HG02885 (cell line): ENCODE results near the gene FN1.

Experiments
- ATAC-seq: cut with Tn5 transposase; IDR thresholded peaks from one replicate; pipeline ENCODE4 v1.9.1; 2021; ENCODE audit warnings: mild to moderate bottlenecking; ENCODE audit not compliant: unreplicated experiment, poor library complexity

The FN1 gene

DNA sequence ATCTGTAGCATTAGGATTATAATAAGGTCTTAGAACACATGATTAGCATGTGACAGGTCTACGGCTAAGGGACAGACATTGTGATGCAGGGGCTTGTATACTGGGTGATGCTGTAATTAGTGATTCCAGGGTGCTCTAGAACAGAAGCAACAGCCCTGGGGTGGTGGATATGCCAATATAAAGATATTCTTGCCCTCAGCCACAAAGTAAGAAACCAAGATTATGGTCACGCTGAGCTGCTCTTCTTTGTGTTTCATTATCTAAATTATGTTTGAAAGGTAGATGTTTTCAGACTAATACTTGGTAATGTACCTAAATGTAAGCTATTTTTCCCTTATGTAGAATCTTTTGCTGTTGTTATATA is 45.3 kb downstream of the FN1 start:
- ATAC-seq = no peak

DNA sequence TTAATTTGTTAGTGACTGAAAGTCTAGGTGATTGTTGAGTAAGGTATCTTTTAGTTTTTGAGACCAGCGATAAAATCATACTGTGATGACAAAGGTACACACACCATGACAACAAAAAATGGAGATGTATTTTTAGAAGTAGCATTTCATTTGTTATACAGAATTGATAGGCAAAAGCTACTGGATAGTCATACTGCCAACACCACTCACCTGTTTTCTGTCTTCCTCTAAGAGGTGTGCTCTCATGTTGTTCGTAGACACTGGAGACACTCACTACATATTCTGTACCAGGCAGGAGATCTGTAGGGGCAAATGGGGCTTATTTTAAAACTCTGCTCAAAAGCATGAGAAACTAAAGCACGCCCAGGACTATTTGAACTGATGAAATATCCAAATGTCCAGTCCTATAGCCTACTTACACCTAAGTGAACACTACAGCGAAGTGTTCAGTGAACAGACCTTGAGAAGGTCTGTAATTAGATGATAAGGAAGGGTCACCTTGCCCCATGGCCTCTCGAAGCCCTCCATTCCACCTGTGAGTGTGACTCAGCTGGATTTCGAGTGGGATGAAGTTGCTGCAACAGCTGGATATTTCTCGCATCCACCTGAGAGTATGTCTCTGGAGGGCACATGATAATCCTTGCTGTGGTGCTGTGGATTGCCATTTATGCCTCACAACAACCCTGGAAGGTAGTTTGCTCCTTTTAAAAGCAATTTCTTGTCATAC is 47.7 kb downstream of the FN1 start:
- no peak for ATAC-seq

DNA sequence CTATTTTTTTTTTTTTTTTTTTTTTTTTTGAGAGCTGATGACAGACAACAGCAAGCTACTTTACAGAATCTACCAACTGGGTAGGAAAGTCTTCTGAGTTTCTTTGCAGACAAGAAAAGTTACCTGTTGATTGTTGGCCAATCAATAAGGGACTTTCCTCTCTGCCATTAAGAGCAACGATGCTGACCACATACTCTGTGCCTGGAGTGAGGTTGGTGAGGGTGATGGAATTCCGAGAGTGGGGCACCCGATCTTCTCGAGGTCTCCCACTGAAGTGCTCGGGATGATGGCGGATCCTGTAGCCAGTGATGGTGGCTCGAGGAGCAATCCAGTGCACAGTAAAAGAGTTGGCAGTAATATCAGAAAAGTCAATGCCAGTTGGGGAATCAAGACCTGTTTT is 49.3 kb downstream of the FN1 start:
- ATAC-seq = no peak

DNA sequence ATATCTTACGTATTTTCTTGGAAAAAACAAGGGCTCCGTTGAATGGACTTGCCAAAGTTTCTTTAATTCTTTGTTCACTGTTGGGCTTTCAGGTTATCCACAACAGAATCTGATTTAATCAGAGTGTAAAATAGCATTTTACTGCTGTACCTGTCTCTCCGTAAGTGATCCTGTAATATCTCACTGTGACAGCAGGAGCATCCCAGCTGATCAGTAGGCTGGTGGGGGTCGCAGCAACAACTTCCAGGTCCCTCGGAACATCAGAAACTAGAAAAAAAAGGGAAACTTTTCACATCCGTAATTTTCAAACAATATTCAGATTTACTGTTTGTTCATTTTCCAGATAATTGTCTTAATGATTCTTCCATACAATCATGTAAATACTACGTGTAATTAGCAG is 51.2 kb downstream of the FN1 start:
- ATAC-seq = no peak

DNA sequence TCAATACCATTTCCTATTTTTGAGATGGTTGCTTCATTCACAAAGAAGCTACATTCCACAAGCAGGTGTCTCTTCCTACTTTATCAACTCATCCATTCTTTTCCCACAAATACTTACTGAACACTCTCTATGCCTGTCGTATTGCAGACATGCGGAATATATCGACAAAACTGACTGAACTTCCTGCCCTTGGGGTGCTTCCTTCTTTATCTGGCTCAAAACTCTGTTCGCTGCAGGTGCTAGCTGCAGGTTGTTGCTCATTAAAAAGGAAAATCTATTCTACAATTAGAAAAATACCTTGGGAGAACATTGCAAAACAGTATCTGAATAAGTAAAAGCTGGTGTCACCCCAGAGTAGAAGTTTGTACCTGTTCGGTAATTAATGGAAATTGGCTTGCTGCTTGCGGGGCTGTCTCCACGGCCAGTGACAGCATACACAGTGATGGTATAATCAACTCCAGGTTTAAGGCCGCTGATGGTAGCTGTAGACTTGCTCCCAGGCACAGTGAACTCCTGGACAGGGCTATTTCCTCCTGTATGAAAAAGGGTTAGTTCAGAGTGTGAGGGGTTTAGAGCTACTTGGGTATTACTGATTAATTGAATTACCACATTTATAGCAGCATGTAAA is 52.1 kb downstream of the FN1 start:
- no peak for ATAC-seq

DNA sequence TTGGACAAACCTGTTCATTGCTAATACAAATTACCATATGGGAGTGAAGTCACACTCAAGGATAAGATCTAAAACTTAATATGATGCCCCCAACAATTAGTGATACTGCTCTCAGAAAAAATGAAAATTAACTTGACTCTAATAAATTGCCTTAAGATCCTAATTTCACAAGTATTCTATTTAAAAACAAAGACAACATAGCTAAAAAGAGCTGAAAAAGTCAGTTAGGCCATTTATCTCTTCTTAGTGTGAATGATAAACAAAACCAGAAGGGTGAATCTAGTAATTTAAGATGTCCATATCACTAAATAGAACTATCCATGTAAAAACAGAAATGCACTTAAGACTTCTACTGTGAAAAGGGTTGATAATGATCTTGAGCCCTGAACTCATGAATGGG is 53.4 kb downstream of the FN1 start:
- no peak for ATAC-seq

DNA sequence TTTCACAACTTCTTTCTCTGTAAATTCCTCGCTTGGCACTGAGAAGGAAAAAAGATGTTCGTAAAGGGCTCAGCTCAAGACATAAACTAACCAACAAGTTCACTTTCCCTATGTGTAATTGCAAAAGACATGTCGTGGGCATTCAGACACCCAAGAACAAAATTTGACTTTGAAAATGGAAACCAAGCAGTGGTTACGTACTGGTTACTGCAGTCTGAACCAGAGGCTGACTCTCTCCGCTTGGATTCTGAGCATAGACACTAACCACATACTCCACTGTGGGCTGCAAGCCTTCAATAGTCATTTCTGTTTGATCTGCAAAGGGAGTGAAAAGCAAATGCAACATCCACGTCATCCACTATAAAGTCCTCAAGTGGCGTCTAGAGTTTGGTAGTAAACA is 53.9 kb downstream of the FN1 start:
- ATAC-seq = no peak

DNA sequence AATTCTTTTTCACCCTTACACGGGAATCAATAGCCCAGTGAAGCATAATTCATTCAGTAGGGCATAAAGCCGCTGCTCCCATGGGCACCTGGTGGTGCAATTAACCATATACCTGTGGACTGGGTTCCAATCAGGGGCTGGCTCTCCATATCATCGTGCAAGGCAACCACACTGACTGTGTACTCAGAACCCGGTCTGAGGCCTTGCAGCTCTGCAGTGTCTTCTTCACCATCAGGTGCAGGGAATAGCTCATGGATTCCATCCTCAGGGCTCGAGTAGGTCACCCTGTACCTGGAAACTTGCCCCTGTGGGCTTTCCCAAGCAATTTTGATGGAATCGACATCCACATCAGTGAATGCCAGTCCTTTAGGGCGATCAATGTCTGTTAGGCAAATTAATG is 55.2 kb downstream of the FN1 start:
- no peak for ATAC-seq

DNA sequence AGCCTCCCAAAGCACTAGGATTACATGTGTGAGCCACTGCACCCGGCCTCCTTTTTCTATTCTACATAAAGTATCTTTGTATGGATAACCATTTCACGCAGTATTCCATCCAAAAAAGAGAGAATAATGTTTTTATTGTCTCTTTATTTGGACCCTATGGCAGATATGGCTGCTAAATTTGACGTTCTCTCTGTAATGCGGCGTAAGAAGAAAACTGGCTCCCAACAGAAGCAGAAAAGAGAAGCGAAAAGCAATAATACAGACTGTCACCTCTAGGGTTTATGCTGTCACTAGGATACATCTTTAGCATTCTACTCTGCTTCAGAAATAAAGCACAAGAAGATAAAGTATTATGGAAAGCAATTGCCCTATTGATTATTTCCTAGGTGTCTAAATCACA is 55.9 kb downstream of the FN1 start:
- ATAC-seq = no peak

DNA sequence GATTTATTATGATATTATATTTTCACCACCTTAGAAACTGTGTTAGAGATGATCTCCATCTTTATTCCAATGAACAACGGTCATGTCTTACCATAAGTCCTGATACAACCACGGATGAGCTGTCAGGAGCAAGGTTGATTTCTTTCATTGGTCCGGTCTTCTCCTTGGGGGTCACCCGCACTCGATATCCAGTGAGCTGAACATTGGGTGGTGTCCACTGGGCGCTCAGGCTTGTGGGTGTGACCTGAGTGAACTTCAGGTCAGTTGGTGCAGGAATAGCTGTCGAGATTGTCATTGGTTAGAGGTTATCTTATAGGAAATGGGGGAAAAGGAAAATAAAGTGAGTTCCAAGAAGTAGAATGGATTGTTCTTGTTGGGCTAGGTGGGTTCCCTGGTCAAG is 56.8 kb downstream of the FN1 start:
- no peak for ATAC-seq

DNA sequence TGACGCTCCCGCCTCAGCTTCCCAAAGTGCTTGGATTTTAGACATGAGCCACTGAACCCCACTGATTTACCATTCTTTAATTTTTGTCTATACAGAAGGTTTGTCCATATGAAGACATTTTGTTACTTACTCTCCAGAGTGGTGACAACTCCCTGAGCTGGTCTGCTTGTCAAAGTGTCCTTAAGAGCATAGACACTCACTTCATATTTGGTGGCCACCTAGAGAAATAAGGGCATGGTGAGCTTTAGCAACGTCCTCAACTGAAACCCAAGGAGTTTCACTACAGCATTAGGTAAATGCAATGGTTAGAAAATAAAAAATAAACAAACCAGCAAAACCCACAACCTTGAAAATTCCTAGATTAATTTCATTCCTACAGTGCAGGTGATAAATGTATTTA is 57.8 kb downstream of the FN1 start:
- no peak for ATAC-seq

DNA sequence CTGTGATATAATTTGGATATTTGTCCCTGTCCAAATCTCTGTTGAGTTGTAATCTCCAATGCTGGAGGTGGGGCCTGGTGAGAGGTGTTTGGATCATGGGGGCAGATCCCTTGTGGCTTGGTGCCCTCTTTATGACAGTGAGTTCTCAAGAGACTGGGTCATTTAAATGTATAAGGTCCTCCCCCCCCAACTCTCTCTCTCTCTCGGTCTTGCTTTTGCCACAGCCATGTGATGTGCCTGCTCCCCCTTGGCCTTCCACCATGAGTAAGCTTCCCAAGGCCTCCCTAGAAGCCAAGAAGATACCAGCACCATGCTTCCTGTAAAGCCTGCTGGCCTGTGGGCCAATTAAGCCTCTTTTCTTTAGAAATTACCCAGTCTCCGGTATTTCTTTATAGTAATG is 58.6 kb downstream of the FN1 start:
- ATAC-seq = no peak

DNA sequence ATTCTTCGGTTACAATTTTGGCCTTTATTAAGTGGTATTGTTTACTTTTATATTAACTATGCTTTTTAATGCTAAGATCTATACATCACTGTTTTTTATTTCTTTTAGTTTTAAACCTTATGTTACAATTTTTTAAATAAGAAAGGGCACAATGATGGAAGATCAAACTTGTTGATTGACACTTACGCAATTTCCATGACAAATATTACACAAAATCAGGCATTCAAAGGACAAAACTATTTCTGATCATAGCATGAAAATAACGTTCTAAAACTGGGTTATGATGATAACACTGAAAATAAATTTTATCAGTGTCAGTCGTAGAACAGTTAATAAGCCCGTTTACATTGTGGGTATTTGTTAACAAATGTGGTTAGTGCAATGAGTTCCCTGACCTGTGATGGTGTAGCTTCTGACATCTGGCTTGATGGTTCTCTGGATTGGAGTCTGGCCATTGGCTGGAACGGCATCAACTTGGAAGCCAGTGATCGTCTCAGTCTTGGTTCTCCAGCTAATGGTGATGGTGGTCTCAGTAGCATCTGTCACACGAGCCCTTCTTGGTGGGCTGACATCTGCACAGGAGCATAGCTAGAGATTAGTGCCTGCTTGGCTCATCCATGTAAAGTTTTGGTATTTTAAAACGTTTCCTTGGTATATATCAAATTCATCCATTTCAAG is 59.6 kb downstream of the FN1 start:
- no peak for ATAC-seq

DNA sequence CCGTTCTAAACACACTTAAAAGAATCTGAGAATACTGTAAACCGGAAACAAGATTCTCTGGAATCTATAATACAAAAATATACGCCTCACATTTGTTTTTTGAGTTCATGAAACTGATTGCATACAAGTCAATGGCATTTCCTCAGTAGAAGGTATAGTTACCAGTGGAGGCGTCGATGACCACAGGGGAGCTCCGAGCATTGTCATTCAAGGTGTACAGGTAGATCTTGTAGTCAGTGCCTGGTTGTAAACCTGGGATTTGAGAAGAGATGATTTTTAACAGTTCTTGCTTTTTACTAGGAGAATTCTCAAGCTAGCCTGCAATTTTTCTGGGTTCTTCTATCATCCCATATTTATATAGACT is 60.4 kb downstream of the FN1 start:
- no peak for ATAC-seq

DNA sequence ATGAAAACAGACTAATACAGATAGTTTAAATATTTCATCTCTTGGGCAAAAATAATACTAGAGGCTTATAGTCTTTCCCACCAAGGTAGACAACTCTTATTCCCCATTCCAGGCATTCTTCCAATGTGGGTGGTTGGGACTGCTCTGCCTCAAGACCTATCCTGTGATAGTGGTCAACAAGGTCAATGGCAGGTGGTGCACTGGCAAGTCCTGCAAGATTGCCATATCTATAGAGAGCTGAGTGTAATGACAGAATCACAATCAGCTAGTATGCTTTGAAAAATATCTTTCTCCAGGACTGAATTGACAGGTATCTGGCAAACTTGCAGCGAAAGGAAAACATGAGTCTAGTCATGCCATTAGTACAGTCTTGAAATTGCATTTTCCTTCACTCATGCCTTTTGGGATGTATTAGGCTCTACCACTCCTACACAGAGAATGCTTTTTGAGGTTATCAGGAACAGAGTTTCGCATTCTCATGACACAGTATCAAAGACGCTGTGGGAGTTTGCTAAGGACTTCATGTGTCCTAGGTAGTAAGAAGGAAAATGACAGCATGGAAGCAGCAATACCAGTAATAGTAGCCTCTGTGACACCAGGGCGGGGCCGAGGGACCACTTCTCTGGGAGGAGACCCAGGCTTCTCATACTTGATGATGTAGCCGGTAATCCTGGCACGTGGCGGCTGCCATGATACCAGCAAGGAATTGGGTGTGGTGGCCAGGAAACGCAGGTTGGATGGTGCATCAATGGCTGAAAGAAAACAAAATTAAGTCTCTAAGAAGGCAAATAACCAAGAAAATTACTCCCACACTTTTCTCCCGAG is 61.0 kb downstream of the FN1 start:
- no peak for ATAC-seq

DNA sequence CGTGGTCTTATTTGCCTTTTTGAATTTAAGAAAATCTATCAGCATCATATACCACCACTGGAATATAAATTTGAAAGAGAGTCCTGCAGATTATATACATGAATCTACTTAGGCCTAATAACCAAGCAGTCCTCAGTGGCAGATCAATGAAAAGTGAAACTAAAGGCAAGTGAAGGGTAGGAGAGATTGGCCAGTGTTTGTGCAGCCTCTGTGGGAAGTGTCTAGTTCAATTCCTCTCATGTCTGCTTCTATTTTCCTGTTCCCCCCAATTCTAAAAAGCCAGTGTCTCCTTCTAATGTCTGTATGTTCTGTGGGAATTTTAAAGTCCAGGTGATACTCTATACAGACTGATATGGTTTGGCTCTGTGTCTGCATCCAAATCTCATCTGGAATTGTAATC is 61.9 kb downstream of the FN1 start:
- ATAC-seq = no peak

DNA sequence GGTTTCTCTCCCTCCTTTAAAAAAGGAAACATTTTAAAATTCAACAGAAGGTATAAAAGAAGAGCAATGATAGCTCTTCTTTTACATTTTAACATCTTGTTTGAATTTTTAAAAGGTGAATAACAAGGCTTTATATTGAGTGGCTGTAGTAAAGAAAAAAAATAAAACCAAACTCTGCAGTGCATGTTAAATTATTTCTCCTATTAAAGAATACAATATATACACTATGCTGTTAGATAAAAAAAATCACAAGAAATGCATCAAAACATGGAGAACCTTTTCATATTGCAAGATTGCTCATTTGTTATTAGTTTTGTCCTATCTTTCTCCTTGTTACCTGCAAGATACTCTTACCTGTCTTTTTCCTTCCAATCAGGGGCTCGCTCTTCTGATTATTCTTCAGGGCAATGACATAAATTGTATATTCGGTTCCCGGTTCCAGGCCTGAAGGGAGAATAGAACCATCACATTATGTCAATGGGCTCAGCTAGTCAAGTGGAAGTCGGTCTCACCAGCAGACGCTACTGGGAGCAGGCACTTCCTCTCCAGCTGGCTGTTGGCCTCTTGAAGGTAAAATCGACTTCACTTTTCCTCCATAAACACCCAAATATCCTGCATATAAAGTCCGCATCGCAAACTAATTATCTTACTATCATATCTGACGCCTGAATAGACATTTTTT is 62.8 kb downstream of the FN1 start:
- no peak for ATAC-seq

DNA sequence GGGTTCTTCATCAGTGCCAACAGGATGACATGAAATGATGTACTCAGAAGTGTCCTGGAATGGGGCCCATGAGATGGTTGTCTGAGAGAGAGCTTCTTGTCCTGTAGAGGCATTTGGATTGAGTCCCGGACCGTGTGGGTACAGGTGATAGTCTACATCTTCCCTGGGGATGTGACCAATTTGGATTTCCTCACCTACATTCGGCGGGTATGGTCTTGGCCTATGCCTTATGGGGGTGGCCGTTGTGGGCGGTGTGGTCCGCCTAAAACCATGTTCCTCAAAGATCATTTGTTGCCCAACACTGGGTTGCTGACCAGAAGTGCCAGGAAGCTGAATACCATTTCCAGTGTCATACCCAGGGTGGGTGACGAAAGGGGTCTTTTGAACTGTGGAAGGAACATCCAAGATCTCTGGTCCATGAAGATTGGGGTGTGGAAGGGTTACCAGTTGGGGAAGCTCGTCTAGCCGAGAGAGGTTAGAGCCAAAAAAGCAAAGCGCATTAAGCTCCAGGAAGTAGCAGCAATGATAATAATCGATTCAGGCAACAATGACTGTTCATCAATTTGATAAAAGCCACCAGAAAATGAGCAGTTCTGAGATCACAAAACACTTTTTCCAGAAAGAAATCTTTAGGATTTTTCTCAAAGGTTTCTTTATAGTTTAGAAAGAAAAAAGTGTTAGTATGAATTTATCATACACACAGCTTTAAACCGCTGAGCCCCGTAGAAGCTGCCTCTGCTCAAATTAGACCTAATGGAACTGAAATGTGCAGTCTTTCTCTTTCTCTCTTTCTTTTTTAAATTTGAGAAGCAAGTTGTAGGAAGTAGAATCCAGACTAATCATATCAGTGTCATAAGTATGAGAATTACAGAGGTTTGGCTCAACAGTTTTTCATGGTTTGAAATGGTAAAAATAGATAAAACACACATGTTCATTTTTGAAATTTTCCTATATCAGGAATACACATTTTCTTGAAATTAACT is 63.7 kb downstream of the FN1 start:
- ATAC-seq = no peak
